ENCODE results near the gene KIF13A.
"Not testable (repeated sequence)": the region's sequence is repeated elsewhere in the genome, so short reads cannot be mapped to it uniquely, and the experiment has no call there.

Gene KIF13A

DNA sequence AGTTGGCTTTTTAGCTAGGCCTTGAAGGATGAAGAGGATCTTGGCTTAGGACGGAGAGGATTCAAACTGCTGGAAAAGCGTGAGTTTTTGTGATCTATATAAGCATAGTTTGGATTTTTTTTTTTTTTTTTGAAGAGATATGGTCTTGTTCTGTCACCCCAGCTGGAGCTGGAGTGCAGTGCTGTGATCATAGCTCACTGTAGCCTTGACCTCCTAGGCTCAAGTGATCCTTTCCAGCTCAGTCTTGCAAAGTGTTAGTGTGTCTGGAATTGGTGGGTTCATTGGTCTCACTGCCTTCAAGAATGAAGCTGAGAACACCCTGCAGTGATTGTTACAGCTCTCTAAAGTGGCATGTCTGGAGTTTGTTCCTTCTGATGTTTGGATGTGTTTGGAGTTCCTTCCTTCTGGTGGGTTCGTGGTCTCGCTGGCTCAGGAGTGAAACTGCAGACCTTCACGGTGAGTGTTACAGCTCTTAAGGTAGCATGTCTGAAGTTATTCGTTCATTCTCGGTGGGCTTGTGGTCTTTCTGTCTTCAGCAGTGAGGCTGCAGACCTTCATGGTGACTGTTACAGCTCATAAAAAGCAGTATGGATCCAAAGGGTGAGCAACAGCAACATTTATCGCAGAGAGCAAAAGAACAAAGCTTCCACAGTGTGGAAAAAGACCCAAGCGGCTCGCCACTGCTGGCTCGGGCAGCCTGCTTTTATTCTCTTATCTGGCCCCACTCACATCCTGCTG, 243.2 kb downstream of the KIF13A start:
- Histone ChIP-seq H3K79me2 (ENCODE audit: insufficient read depth, low read depth) (no peaks in the 10 kb centered on the region), H3K4me3 (IDR thresholded peaks at IDR 0.05; ENCODE audit: insufficient read depth, low read depth, low read length) (no peak overlapping the region), H3K4me1 (ENCODE audit: low read depth, poor library complexity, severe bottlenecking) (no peaks in the 10 kb centered on the region), H4K20me1 (ENCODE audit: insufficient read depth) (no peaks in the 10 kb centered on the region), H3K27ac (no peak overlapping the region), H3K36me3 (ENCODE audit: insufficient read depth) (no peaks in the 10 kb centered on the region), H3K4me2 (no peak overlapping the region), H3K27me3 (ENCODE audit: insufficient read depth, low read depth) (no peaks in the 10 kb centered on the region), H3K9ac (no peak overlapping the region), H2AFZ (ENCODE audit: low read depth) (no peak overlapping the region)
- TF ChIP-seq, protein P1, sequence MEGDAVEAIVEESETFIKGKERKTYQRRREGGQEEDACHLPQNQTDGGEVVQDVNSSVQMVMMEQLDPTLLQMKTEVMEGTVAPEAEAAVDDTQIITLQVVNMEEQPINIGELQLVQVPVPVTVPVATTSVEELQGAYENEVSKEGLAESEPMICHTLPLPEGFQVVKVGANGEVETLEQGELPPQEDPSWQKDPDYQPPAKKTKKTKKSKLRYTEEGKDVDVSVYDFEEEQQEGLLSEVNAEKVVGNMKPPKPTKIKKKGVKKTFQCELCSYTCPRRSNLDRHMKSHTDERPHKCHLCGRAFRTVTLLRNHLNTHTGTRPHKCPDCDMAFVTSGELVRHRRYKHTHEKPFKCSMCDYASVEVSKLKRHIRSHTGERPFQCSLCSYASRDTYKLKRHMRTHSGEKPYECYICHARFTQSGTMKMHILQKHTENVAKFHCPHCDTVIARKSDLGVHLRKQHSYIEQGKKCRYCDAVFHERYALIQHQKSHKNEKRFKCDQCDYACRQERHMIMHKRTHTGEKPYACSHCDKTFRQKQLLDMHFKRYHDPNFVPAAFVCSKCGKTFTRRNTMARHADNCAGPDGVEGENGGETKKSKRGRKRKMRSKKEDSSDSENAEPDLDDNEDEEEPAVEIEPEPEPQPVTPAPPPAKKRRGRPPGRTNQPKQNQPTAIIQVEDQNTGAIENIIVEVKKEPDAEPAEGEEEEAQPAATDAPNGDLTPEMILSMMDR (conservative IDR thresholded peaks at IDR 0.05; ENCODE audit: low read depth, low read length) = no peak

DNA sequence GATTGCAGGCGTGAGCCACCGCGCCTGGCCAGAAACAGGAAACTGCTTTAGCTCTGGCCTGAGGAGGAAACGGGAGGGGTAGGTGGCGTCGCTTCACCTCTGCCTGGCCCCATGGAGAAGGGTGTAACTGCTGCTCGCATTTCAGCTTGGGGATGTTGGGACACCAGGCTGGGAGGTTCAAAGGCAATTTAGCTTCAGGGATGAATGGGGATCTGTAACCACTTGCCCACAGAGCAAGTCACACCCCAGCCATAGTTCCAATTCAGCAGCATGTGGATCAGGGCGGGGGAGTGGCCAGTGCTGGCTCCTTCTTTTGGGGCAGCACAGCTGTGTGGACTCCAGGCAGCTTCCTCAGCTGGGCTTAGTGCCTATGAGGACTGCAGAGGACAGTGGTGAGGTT, 245.9 kb downstream of the KIF13A start:
- Histone ChIP-seq H2AFZ (ENCODE audit: low read depth) (no peak overlapping the region), H3K4me2 (no peak overlapping the region), H3K36me3 (ENCODE audit: insufficient read depth) (no peaks in the 10 kb centered on the region), H3K9ac (no peak overlapping the region), H3K27ac (no peak overlapping the region), H3K27me3 (ENCODE audit: insufficient read depth, low read depth) (no peaks in the 10 kb centered on the region), H3K79me2 (ENCODE audit: insufficient read depth, low read depth) (no peaks in the 10 kb centered on the region), H4K20me1 (ENCODE audit: insufficient read depth) (no peaks in the 10 kb centered on the region), H3K4me1 (ENCODE audit: low read depth, poor library complexity, severe bottlenecking) (no peaks in the 10 kb centered on the region), H3K4me3 (IDR thresholded peaks at IDR 0.05; ENCODE audit: insufficient read depth, low read depth, low read length) (no peak overlapping the region)
- TF ChIP-seq, protein P1 (conservative IDR thresholded peaks at IDR 0.05; ENCODE audit: low read depth, low read length) = no peak

DNA sequence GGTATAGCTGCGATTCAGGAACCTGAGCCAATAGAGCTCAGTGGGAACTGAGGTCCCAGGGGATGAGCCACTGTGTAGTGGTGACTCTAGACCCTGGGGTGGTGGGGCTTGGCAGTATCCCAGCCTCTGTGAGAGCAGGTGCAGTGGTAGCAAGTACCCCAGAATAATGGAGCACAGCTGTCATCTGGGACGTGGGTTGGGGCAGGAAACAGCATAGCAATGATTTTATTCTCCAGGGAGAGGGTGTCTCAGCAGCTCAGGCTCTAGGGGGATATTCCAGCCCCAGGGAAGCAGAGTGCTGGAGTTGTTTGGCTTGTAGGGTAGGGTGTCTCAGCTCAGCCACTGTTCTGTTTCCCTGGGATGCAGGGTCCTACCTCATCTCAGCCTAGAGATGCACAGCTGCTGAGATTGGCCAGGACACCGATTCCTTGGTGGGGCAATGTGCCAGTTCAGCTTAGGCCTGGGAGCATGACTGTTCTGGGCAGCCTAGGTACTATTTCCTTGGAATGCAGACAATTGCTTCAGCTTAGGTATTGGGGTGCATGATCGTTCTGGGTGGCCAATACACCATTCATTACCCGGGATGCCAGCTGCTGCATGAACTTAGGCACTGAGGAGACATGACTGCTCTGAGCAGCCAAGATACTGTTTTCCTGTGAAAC, 246.7 kb downstream of the KIF13A start:
- TF ChIP-seq, protein P1 (conservative IDR thresholded peaks at IDR 0.05; ENCODE audit: low read depth, low read length) = no peak
- H3K4me2 ChIP-seq = no peak overlapping the region

GRCh38 chr6:17737704-17738252, 249.7 kb downstream of the KIF13A start:
- H3K27me3 ChIP-seq (ENCODE audit: insufficient read depth, low read depth) = no peaks in the 10 kb centered on the region
- H3K4me1 ChIP-seq (ENCODE audit: low read depth, poor library complexity, severe bottlenecking) = no peaks in the 10 kb centered on the region
- H2AFZ ChIP-seq (ENCODE audit: low read depth) = no peak overlapping the region
- no peak overlapping the region for H3K4me3 ChIP-seq (IDR thresholded peaks at IDR 0.05; ENCODE audit: insufficient read depth, low read depth, low read length)
- H3K79me2 ChIP-seq (ENCODE audit: insufficient read depth, low read depth) = no peaks in the 10 kb centered on the region
- no peaks in the 10 kb centered on the region for H4K20me1 ChIP-seq (ENCODE audit: insufficient read depth)
- TF ChIP-seq, protein P1 (conservative IDR thresholded peaks at IDR 0.05; ENCODE audit: low read depth, low read length) = no peak
- H3K9ac ChIP-seq = no peak overlapping the region
- no peak overlapping the region for H3K4me2 ChIP-seq
- H3K36me3 ChIP-seq (ENCODE audit: insufficient read depth) = no peaks in the 10 kb centered on the region
- H3K27ac ChIP-seq = no peak overlapping the region

More for the DNA sequence above, 246.7 kb downstream of the KIF13A start:
- no peak overlapping the region for H3K27ac ChIP-seq
- no peak overlapping the region for H2AFZ ChIP-seq (ENCODE audit: low read depth)
- no peaks in the 10 kb centered on the region for H3K27me3 ChIP-seq (ENCODE audit: insufficient read depth, low read depth)
- no peak overlapping the region for H3K4me3 ChIP-seq (IDR thresholded peaks at IDR 0.05; ENCODE audit: insufficient read depth, low read depth, low read length)
- H3K79me2 ChIP-seq (ENCODE audit: insufficient read depth, low read depth) = no peaks in the 10 kb centered on the region
- H3K4me1 ChIP-seq (ENCODE audit: low read depth, poor library complexity, severe bottlenecking) = no peaks in the 10 kb centered on the region
- H4K20me1 ChIP-seq (ENCODE audit: insufficient read depth) = no peaks in the 10 kb centered on the region
- no peak overlapping the region for H3K9ac ChIP-seq
- no peaks in the 10 kb centered on the region for H3K36me3 ChIP-seq (ENCODE audit: insufficient read depth)

- not testable (repeated sequence) for H3K27ac ChIP-seq; H3K27me3 ChIP-seq (ENCODE audit: insufficient read depth, low read depth); H3K9ac ChIP-seq; H3K4me1 ChIP-seq (ENCODE audit: low read depth, poor library complexity, severe bottlenecking); H3K79me2 ChIP-seq (ENCODE audit: insufficient read depth, low read depth); H4K20me1 ChIP-seq (ENCODE audit: insufficient read depth); H2AFZ ChIP-seq (ENCODE audit: low read depth); H3K4me3 ChIP-seq (IDR thresholded peaks at IDR 0.05; ENCODE audit: insufficient read depth, low read depth, low read length); H3K36me3 ChIP-seq (ENCODE audit: insufficient read depth); H3K4me2 ChIP-seq
Observed at GRCh38 chr6:17735311-17735710, 252.1 kb downstream of the KIF13A start.

Measured in KMS-11 (cell line).